IMR-90 (cell line): Measurements from ENCODE around the gene TEAD1. TPM values are rescaled to one million over a fixed set of nuclear protein-coding genes. Genes with fewer than 3 reads are reported as not detected.

Source experiments
- ATAC-seq: fragments of 200-7000 bp; cut with Tn5 transposase; 2 replicates; pipeline ENCODE4 v1.9.1; 2020; ENCODE audit warnings: low read depth, mild to moderate bottlenecking, moderate library complexity
- BruUV-seq: library from RNA; stranded (reverse); fragments of 400-500 nt; replicated peaks from 2 replicates; lab custom pipeline; 2021; lab: Mats Ljungman, UMichigan
- CTCF ChIA-PET: fragments of 300-600 bp; formaldehyde crosslinking; extraction: SDS; loops from one replicate; lab custom pipeline; 2021; ENCODE audit warnings: antibody characterized with exemption; lab: Yijun Ruan, JAX
- POLR2A ChIA-PET: fragments of 300-600 bp; sonication (Branson Sonifier 250); formaldehyde crosslinking; loops from one replicate; lab custom pipeline; 2022; ENCODE audit warnings: antibody characterized with exemption; ENCODE audit not compliant: unreplicated experiment; lab: Charles Lee
- DNase-seq: peaks from one replicate; pipeline ENCODE4 v3.0.0; 2013
- H2AFZ ChIP-seq: replicated peaks from 2 replicates; pipeline ENCODE3; 2013; ENCODE audit warnings: low read length, mild to moderate bottlenecking; ENCODE audit not compliant: poor library complexity
- H2AK5ac ChIP-seq: 2 replicates; pipeline ENCODE4 v1.6.1; 2013; ENCODE audit warnings: low read depth, low read length, inconsistent platforms
- H2AK9ac ChIP-seq: replicated peaks from 2 replicates; pipeline ENCODE3; 2013; ENCODE audit warnings: mild to moderate bottlenecking, low read depth, low read length, moderate library complexity; ENCODE audit not compliant: poor library complexity
- H2BK120ac ChIP-seq: 2 replicates; pipeline ENCODE4 v1.6.1; 2013; ENCODE audit warnings: low read depth, low read length, inconsistent platforms
- H2BK15ac ChIP-seq: 3 replicates; pipeline ENCODE4 v1.6.1; 2013; ENCODE audit warnings: low read depth, low read length, inconsistent platforms
- H2BK20ac ChIP-seq: 2 replicates; pipeline ENCODE4 v1.6.1; 2013; ENCODE audit warnings: low read depth, mild to moderate bottlenecking, inconsistent platforms, low read length, moderate library complexity
- H2BK5ac ChIP-seq: 2 replicates; pipeline ENCODE4 v1.6.1; 2013; ENCODE audit warnings: mild to moderate bottlenecking, low read depth, low read length, inconsistent platforms; ENCODE audit not compliant: poor library complexity, severe bottlenecking
- H3K14ac ChIP-seq: replicated peaks from 2 replicates; pipeline ENCODE4 v1.6.1; 2013; ENCODE audit warnings: low read depth, low read length, inconsistent platforms
- H3K18ac ChIP-seq: 2 replicates; pipeline ENCODE4 v1.6.1; 2013; ENCODE audit warnings: low read depth, low read length, control low read depth
- H3K23ac ChIP-seq: 2 replicates; pipeline ENCODE4 v1.6.1; 2013; ENCODE audit warnings: low read depth, low read length, inconsistent platforms
- H3K27ac ChIP-seq: 2 replicates; pipeline ENCODE4 v1.5.1; 2013; ENCODE audit warnings: mild to moderate bottlenecking, control low read depth, low read length; ENCODE audit not compliant: insufficient read depth
- H3K27me3 ChIP-seq: 2 replicates; pipeline ENCODE4 v1.6.1; 2013; ENCODE audit warnings: low read length; ENCODE audit not compliant: control insufficient read depth, insufficient read depth
- H3K36me3 ChIP-seq: 2 replicates; pipeline ENCODE4 v1.6.1; 2013; ENCODE audit warnings: low read length, mixed read lengths; ENCODE audit not compliant: control insufficient read depth, insufficient read depth
- H3K4ac ChIP-seq: 2 replicates; pipeline ENCODE4 v1.6.1; 2013; ENCODE audit warnings: low read depth, low read length, inconsistent platforms
- H3K4me1 ChIP-seq: 2 replicates; pipeline ENCODE4 v1.6.1; 2013; ENCODE audit warnings: low read length, mixed read lengths; ENCODE audit not compliant: control insufficient read depth, insufficient read depth
- H3K4me2 ChIP-seq: 2 replicates; pipeline ENCODE4 v1.6.1; 2013; ENCODE audit warnings: low read depth, mild to moderate bottlenecking, control low read depth, low read length, moderate library complexity
- H3K4me3 ChIP-seq: 2 replicates; pipeline ENCODE4 v1.5.1; 2013; ENCODE audit warnings: low read depth, mild to moderate bottlenecking, control low read depth, low read length, moderate library complexity; ENCODE audit not compliant: insufficient read depth
- H3K56ac ChIP-seq: 2 replicates; pipeline ENCODE4 v1.6.1; 2013; ENCODE audit warnings: low read length, inconsistent platforms; ENCODE audit not compliant: insufficient read depth; ENCODE audit errors: extremely low read depth
- H3K79me1 ChIP-seq, 2 experiments: 2 replicates each; pipeline ENCODE4 v1.6.1; 2013; ENCODE audit warnings: low read length in 2 of 2, inconsistent platforms in 1 of 2, low read depth in 1 of 2
- H3K9ac ChIP-seq: 2 replicates; pipeline ENCODE4 v1.6.1; 2013; ENCODE audit warnings: low read depth, low read length, control low read depth
- H3K9me1 ChIP-seq: 2 replicates; pipeline ENCODE4 v1.6.1; 2013; ENCODE audit warnings: low read length, inconsistent platforms; ENCODE audit not compliant: insufficient read depth
- H3K9me3 ChIP-seq: 2 replicates; pipeline ENCODE4 v1.6.1; 2013; ENCODE audit warnings: low read length; ENCODE audit not compliant: control insufficient read depth, insufficient read depth
- H4K20me1 ChIP-seq: 2 replicates; pipeline ENCODE4 v1.6.1; 2013; ENCODE audit warnings: low read length, inconsistent platforms; ENCODE audit not compliant: insufficient read depth
- H4K5ac ChIP-seq: 2 replicates; pipeline ENCODE4 v1.6.1; 2013; ENCODE audit warnings: mild to moderate bottlenecking, low read depth, low read length, control low read depth
- H4K8ac ChIP-seq, 2 experiments: 2 replicates each; pipeline ENCODE4 v1.6.1; 2013; ENCODE audit warnings: low read depth in 2 of 2, low read length in 2 of 2, control low read depth in 1 of 2, inconsistent platforms in 1 of 2
- H4K91ac ChIP-seq: 2 replicates; pipeline ENCODE4 v1.6.1; 2013; ENCODE audit warnings: low read depth, low read length, inconsistent platforms; ENCODE audit not compliant: insufficient read depth
- BHLHE40 ChIP-seq: fragments of 150-350 bp; IDR thresholded peaks from 2 replicates; pipeline ENCODE4 v1.6.1; 2016; ENCODE audit warnings: mild to moderate bottlenecking, low read depth, low read length
- CEBPB ChIP-seq: IDR thresholded peaks from 2 replicates; pipeline ENCODE4 v1.6.1; 2012; ENCODE audit warnings: low read depth, low read length, improper control_type of control experiment
- CHD1 ChIP-seq: IDR thresholded peaks from 2 replicates; pipeline ENCODE4 v1.6.1; 2012; ENCODE audit warnings: low read depth, low read length, improper control_type of control experiment
- CTCF ChIP-seq: conservative IDR thresholded peaks from 2 replicates; pipeline ENCODE4 v1.5.1; 2012; ENCODE audit warnings: mild to moderate bottlenecking, low read depth, low read length, improper control_type of control experiment
- FOS ChIP-seq: fragments of 150-350 bp; IDR thresholded peaks from 2 replicates; pipeline ENCODE4 v1.6.1; 2016; ENCODE audit warnings: low read depth, low read length
- MAFK ChIP-seq: IDR thresholded peaks from 2 replicates; pipeline ENCODE4 v1.6.1; 2012; ENCODE audit warnings: low read depth, low read length, improper control_type of control experiment
- MAZ ChIP-seq: IDR thresholded peaks from 2 replicates; pipeline ENCODE4 v1.6.1; 2012; ENCODE audit warnings: low read depth, mild to moderate bottlenecking, low read length, improper control_type of control experiment, moderate library complexity, borderline replicate concordance
- MXI1 ChIP-seq: IDR thresholded peaks from 2 replicates; pipeline ENCODE4 v1.6.1; 2012; ENCODE audit warnings: low read depth, mild to moderate bottlenecking, low read length, moderate library complexity, borderline replicate concordance
- NFE2L2 ChIP-seq: fragments of 150-350 bp; IDR thresholded peaks from 2 replicates; pipeline ENCODE4 v1.6.1; 2016; ENCODE audit warnings: low read depth, mild to moderate bottlenecking, low read length
- POLR2A ChIP-seq: IDR thresholded peaks from 2 replicates; pipeline ENCODE4 v1.6.1; 2012; ENCODE audit warnings: mild to moderate bottlenecking, low read depth, low read length
- RAD21 ChIP-seq: IDR thresholded peaks from 2 replicates; pipeline ENCODE4 v1.6.1; 2012; ENCODE audit warnings: low read length, improper control_type of control experiment
- RCOR1 ChIP-seq: IDR thresholded peaks from 2 replicates; pipeline ENCODE4 v1.6.1; 2012; ENCODE audit warnings: mild to moderate bottlenecking, low read length, improper control_type of control experiment; ENCODE audit not compliant: insufficient replicate concordance
- RFX5 ChIP-seq: IDR thresholded peaks from 2 replicates; pipeline ENCODE4 v1.8.0; 2012; ENCODE audit warnings: low read depth, mild to moderate bottlenecking, low read length, moderate library complexity
- SMC3 ChIP-seq: fragments of 150-350 bp; IDR thresholded peaks from 2 replicates; pipeline ENCODE4 v1.6.1; 2016; ENCODE audit warnings: low read depth, mild to moderate bottlenecking, antibody characterized with exemption, low read length, moderate library complexity
- USF2 ChIP-seq: fragments of 150-350 bp; IDR thresholded peaks from 2 replicates; pipeline ENCODE4 v1.6.1; 2017; ENCODE audit warnings: mild to moderate bottlenecking, antibody characterized with exemption, low read length, low read depth
- WGBS, 2 experiments: methylation state at CpG; one replicate each; pipeline versions ENCODE4 v1.1.5 to v1.1.7; 2013; ENCODE audit warnings: missing lambda C conversion rate in 2 of 2; ENCODE audit not compliant: insufficient read length in 1 of 2; ENCODE audit errors: extremely low coverage in 2 of 2; 5-methylcytosine and 5-hydroxymethylcytosine counted together
- dilution Hi-C: fragments of 300-500 bp; cut with HindIII; formaldehyde crosslinking; loops from one replicate; pipeline ENCODE4 v1.14.3; 2018; ENCODE audit warnings: low sequenced_read_pairs; ENCODE audit not compliant: unreplicated experiment
- in situ Hi-C: fragments of 300-500 bp; cut with MboI; formaldehyde crosslinking; loops from 3 replicates; pipeline ENCODE4 v1.14.3; 2019; ENCODE audit warnings: low sequenced_read_pairs, inconsistent platforms, mixed read lengths
- intact Hi-C: fragments of 100-400 bp; cut with micrococcal nuclease; formaldehyde crosslinking; loops from 2 replicates; pipeline ENCODE4 v1.10.0; 2022
- polyA plus RNA-seq, 3 experiments: library from polyadenylated mRNA; depleted of rRNA; stranded (reverse); fragments of >200 nt; gene quantifications; 2 replicates each; pipeline ENCODE4 v1.2.3, GENCODE V29; 2012; ENCODE audit warnings: low replicate concordance in 1 of 3
- total RNA-seq: library from RNA; depleted of rRNA; stranded (reverse); fragments of >200 nt; gene quantifications from 2 replicates; pipeline ENCODE4 v1.2.3, GENCODE V29; 2012
- TF ChIP-seq, protein P1 (sequence below): fragments of 150-350 bp; IDR thresholded peaks from 2 replicates; pipeline ENCODE4 v1.6.1; 2016; ENCODE audit warnings: low read depth, mild to moderate bottlenecking, low read length, moderate library complexity, borderline replicate concordance

Gene TEAD1
- total and polyA plus RNA-seq, 2 of the 4 experiments (the other 2 are of a cell fraction) = 51.8 to 69.2 TPM

DNA sequence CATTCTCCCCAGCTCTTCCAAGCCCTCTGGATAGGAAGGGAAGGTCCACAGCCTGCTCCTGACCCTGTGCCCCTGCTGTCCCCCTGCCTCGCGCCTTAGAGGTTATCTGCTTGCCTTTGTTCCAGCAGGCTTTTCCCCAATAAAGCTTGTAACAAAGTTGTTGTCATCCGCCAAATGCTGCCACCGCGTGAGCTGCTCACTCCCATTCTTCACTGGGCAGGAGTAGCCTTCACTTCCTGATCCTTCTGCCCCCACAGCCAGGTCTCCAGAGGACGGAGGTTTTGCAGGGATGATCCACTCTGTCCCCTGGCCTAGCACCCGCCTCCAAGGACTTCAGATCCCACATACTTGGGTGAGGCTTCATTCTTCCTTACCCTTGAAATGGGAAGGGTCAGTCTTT is 240.9 kb downstream of the TEAD1 start:
- peaks cover 60 to 77% of the 10 kb centered on the region in 2 experiments for H3K79me1 ChIP-seq
- H3K9me1 ChIP-seq = peaks cover 12% of the 10 kb centered on the region; the same call in 1 of the 2 replicates
- H2BK15ac ChIP-seq = no peak overlapping the region
- 0 out of 2 replicates have a peak overlapping the region, but pooled peaks have one; percentile 23 for H2AK5ac ChIP-seq
- peaks cover 22% of the 10 kb centered on the region; the same call in 1 of the 2 replicates for H4K20me1 ChIP-seq
- no peak overlapping the region for H3K4me3 ChIP-seq
- H3K27ac ChIP-seq = no peak overlapping the region
- ChIA-PET CTCF (interaction anchor here (0.5 to 1.1 kb wide), 2 partner anchors 16 to 463 kb away, joined by 4 to 6 read pairs; no protein-coding TSS in a partner anchor), POLR2A (no interaction called here)
- no peak overlapping the region for H4K8ac ChIP-seq
- H3K14ac ChIP-seq = no peak overlapping the region
- H3K9me3 ChIP-seq = no peaks in the 10 kb centered on the region
- H3K56ac ChIP-seq = no peak overlapping the region
- peaks cover 23% of the 10 kb centered on the region for H3K36me3 ChIP-seq
- H4K91ac ChIP-seq = no peak overlapping the region
- no peaks in the 10 kb centered on the region for H3K27me3 ChIP-seq
- intact Hi-C loops (no loop called here), in situ Hi-C loops (no loop called here), dilution Hi-C loops (no loop called here)
- H3K4me2 ChIP-seq = no peak overlapping the region
- no peak overlapping the region for H2BK120ac ChIP-seq
- ATAC-seq = no peak
- BruUV-seq = no TSS peak
- no peak overlapping the region for H2AK9ac ChIP-seq
- H2BK20ac ChIP-seq = no peak overlapping the region
- no peak overlapping the region for H2AFZ ChIP-seq
- no peak for DNase-seq
- TF ChIP-seq, protein P1, sequence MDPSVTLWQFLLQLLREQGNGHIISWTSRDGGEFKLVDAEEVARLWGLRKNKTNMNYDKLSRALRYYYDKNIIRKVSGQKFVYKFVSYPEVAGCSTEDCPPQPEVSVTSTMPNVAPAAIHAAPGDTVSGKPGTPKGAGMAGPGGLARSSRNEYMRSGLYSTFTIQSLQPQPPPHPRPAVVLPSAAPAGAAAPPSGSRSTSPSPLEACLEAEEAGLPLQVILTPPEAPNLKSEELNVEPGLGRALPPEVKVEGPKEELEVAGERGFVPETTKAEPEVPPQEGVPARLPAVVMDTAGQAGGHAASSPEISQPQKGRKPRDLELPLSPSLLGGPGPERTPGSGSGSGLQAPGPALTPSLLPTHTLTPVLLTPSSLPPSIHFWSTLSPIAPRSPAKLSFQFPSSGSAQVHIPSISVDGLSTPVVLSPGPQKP = no peak
- TF ChIP-seq RFX5 = no peak
- no peak for TF ChIP-seq USF2
- no peak for TF ChIP-seq RCOR1
- no peak for TF ChIP-seq NFE2L2
- no peak for TF ChIP-seq MXI1
- TF ChIP-seq POLR2A = no peak
- no peak for TF ChIP-seq MAZ
- TF ChIP-seq SMC3 = no peak
- TF ChIP-seq FOS = no peak
- no peak for TF ChIP-seq CHD1
- no peak for TF ChIP-seq RAD21
- no peak for TF ChIP-seq CEBPB
- no peak for TF ChIP-seq CTCF
- no peak for TF ChIP-seq MAFK
- TF ChIP-seq BHLHE40 = no peak
- no peak overlapping the region for H3K23ac ChIP-seq
- no peak overlapping the region for H2BK5ac ChIP-seq
- H4K5ac ChIP-seq = no peak overlapping the region
- no peak overlapping the region for H3K9ac ChIP-seq
- 96% methylated on average over 5 of the region's 7 CpGs; no CpG with 5 or more reads in 1 of the 2 experiments for WGBS, 2 experiments
- H3K4me1 ChIP-seq = peaks cover 4% of the 10 kb centered on the region; the same call in 1 of the 2 replicates
- H3K4ac ChIP-seq = no peak overlapping the region
- no peak overlapping the region for H3K18ac ChIP-seq
